Uterus (tissue), 4 donors: ENCODE results near the gene PSME3. TPM values are rescaled to one million over a fixed set of nuclear protein-coding genes. Genes with fewer than 3 reads are reported as not detected.
"Not testable (repeated sequence)": the region's sequence is repeated elsewhere in the genome, so short reads cannot be mapped to it uniquely, and the experiment has no call there.

Source experiments
- DNase-seq, 2 donors: peaks; one replicate each; pipeline ENCODE4 v3.0.0-alpha.2; 2019 to 2020
- H3K27ac ChIP-seq, 2 donors: fragments of 200-600 bp; sonication (generic); 1 replicate in 1 of 2; 2 replicates in 1 of 2; pipeline ENCODE4 v1.5.1; 2016 to 2018
- H3K27me3 ChIP-seq, 2 donors: fragments of 200-600 bp; sonication (generic); one replicate each; pipeline ENCODE4 v1.5.1; 2018 to 2019; ENCODE audit warnings: control low read depth in 1 of 2
- H3K36me3 ChIP-seq, 2 donors: fragments of 200-600 bp; sonication (generic); one replicate each; pipeline ENCODE4 v1.5.1; 2019; ENCODE audit warnings: control low read depth in 1 of 2
- H3K4me1 ChIP-seq, 2 donors: fragments of 200-600 bp; sonication (generic); one replicate each; pipeline ENCODE4 v1.5.1; 2018 to 2019; ENCODE audit warnings: control low read depth in 1 of 2
- H3K4me3 ChIP-seq, 2 donors: fragments of 200-600 bp; sonication (generic); 1 replicate in 1 of 2; 2 replicates in 1 of 2; pipeline ENCODE4 v1.5.1; 2018 to 2019; ENCODE audit warnings: mild to moderate bottlenecking in 1 of 2
- H3K9me3 ChIP-seq, 2 donors: fragments of 200-600 bp; sonication (generic); one replicate each; pipeline ENCODE4 v1.5.1; 2019; ENCODE audit warnings: control low read depth in 1 of 2
- POLR2A ChIP-seq, 2 donors: fragments of 450-650 bp; IDR thresholded peaks; one replicate each; pipeline ENCODE4 v1.6.1; 2016; ENCODE audit warnings: antibody characterized with exemption in 2 of 2, mild to moderate bottlenecking in 1 of 2, moderate library complexity in 1 of 2
- intact Hi-C: fragments of 100-400 bp; cut with DNase I; formaldehyde crosslinking; loops from one replicate; pipeline ENCODE4 v1.15.1; 2023; ENCODE audit warnings: low total_unique reads
- total RNA-seq, 4 donors: library from RNA; depleted of rRNA in 3 of 4; stranded (reverse); fragments of >200 nt in 3 of 4; gene quantifications; one replicate each; pipeline versions ENCODE4 v1.1.0 to v1.2.4, GENCODE V29; 2014 to 2023
- TF ChIP-seq, protein P1 (sequence below), 4 experiments: fragments of 200-600 bp in 2 of 4; fragments of 450-650 bp in 2 of 4; sonication (generic) in 2 of 4; IDR thresholded peaks; one replicate each; pipeline ENCODE4 v1.5.1; 2016 to 2019; ENCODE audit warnings: antibody characterized with exemption in 4 of 4, mild to moderate bottlenecking in 2 of 4, moderate library complexity in 1 of 4
- donor health status: DM: yes; HTN: yes; CAD: no.

PSME3 gene
- total RNA-seq, 4 donors from 2014 or later = 9.7 to 74.3 (median 46.0) TPM

DNA sequence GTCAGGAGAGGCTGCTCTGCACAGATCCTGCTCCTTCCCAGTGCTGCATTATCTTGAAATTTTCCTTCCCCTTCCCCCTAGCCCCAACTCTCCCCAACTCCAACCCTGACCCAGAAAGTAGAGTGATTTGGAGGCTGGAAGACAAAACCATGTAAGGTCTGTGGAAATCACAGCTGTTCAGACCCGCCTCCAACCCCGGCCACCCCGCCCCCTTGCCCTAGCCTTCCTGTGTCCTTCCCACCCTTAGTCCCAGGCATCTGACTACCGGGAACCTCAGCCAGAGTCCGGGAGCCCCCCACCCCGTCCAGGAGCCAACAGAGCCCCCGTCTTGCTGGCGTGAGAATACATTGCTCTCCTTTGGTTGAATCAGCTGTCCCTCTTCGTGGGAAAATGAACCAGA is 17.8 kb downstream of the PSME3 start, which contains the start of gene AOC3:
Gene AOC3 (plus strand): TSS at position 246 of the 400 bp plus-strand sequence. CDS start 145 bp downstream, at position 391.
- Histone ChIP-seq H3K27me3 (no peaks in the 10 kb centered on the region), H3K4me1 (no peaks in the 10 kb centered on the region), H3K9me3 (no peaks in the 10 kb centered on the region), H3K27ac (peak within 1 kb of the TSS; percentile 77 to 79), H3K4me3 (peak within 1 kb of the TSS; percentile 34 to 50), H3K36me3 (no peaks in the 10 kb centered on the region)
- DNase-seq = peak; percentile 67 to 75
- TF ChIP-seq, protein P1, sequence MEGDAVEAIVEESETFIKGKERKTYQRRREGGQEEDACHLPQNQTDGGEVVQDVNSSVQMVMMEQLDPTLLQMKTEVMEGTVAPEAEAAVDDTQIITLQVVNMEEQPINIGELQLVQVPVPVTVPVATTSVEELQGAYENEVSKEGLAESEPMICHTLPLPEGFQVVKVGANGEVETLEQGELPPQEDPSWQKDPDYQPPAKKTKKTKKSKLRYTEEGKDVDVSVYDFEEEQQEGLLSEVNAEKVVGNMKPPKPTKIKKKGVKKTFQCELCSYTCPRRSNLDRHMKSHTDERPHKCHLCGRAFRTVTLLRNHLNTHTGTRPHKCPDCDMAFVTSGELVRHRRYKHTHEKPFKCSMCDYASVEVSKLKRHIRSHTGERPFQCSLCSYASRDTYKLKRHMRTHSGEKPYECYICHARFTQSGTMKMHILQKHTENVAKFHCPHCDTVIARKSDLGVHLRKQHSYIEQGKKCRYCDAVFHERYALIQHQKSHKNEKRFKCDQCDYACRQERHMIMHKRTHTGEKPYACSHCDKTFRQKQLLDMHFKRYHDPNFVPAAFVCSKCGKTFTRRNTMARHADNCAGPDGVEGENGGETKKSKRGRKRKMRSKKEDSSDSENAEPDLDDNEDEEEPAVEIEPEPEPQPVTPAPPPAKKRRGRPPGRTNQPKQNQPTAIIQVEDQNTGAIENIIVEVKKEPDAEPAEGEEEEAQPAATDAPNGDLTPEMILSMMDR (IDR thresholded peaks at IDR 0.05) = no peak
- TF ChIP-seq POLR2A (IDR thresholded peaks at IDR 0.05) = no peak
- intact Hi-C loops = no loop called here

DNA sequence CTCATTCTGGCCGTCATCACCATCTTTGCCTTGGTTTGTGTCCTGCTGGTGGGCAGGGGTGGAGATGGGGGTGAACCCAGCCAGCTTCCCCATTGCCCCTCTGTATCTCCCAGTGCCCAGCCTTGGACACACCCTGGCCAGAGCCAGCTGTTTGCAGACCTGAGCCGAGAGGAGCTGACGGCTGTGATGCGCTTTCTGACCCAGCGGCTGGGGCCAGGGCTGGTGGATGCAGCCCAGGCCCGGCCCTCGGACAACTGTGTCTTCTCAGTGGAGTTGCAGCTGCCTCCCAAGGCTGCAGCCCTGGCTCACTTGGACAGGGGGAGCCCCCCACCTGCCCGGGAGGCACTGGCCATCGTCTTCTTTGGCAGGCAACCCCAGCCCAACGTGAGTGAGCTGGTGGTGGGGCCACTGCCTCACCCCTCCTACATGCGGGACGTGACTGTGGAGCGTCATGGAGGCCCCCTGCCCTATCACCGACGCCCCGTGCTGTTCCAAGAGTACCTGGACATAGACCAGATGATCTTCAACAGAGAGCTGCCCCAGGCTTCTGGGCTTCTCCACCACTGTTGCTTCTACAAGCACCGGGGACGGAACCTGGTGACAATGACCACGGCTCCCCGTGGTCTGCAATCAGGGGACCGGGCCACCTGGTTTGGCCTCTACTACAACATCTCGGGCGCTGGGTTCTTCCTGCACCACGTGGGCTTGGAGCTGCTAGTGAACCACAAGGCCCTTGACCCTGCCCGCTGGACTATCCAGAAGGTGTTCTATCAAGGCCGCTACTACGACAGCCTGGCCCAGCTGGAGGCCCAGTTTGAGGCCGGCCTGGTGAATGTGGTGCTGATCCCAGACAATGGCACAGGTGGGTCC is 18.4 kb downstream of the PSME3 start:
- intact Hi-C loops, H3K9me3 ChIP-seq, H3K4me1 ChIP-seq, DNase-seq, H3K36me3 ChIP-seq, H3K27me3 ChIP-seq: not testable (repeated sequence)
- H3K27ac ChIP-seq = peak overlapping the region; percentile 77 to 79
- H3K4me3 ChIP-seq = peak overlapping the region; percentile 34 to 50

DNA sequence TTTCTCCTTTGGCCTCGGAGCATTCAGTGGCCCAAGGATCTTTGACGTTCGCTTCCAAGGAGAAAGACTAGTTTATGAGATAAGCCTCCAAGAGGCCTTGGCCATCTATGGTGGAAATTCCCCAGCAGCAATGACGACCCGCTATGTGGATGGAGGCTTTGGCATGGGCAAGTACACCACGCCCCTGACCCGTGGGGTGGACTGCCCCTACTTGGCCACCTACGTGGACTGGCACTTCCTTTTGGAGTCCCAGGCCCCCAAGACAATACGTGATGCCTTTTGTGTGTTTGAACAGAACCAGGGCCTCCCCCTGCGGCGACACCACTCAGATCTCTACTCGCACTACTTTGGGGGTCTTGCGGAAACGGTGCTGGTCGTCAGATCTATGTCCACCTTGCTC is 19.2 kb downstream of the PSME3 start:
- H3K4me1 ChIP-seq = no peaks in the 10 kb centered on the region
- TF ChIP-seq POLR2A (IDR thresholded peaks at IDR 0.05) = no peak
- TF ChIP-seq, protein P1 (IDR thresholded peaks at IDR 0.05) = no peak
- H3K4me3 ChIP-seq = peak overlapping the region; percentile 19 to 31
- no peaks in the 10 kb centered on the region for H3K9me3 ChIP-seq
- intact Hi-C loops = no loop called here
- no peaks in the 10 kb centered on the region for H3K36me3 ChIP-seq
- H3K27ac ChIP-seq = peak overlapping the region; percentile 77 to 79
- no peak for DNase-seq
- no peaks in the 10 kb centered on the region for H3K27me3 ChIP-seq

DNA sequence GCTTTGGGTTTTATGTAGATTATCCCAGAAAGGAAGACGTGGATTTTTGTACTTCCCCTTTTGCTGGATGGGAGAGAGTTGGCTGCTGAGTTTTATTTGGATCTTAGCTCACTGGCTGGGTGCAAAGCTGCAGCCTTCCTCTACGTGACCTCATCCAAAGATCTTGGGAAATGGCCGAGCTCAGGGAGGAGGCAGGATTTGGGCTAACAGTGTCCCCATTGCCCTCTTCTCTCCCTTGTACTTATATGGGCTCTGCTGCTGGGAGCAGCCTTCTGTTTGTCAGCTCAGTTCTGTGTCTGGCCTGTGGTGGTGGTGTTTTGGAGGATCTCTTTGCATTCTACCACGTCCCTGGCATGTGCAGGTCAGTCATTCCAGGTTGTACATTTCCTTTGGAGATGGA is 19.8 kb downstream of the PSME3 start:
- DNase-seq = peak; percentile 51 to 56
- Histone ChIP-seq H3K36me3 (no peaks in the 10 kb centered on the region), H3K4me3 (peak overlapping the region; percentile 19 to 31), H3K4me1 (no peaks in the 10 kb centered on the region), H3K9me3 (no peaks in the 10 kb centered on the region), H3K27me3 (no peaks in the 10 kb centered on the region), H3K27ac (peak overlapping the region; percentile 77 to 79)
- TF ChIP-seq POLR2A (IDR thresholded peaks at IDR 0.05) = peak in 1 of 2 donors; percentile 9
- TF ChIP-seq, protein P1 (IDR thresholded peaks at IDR 0.05) = no peak
- intact Hi-C loops = no loop called here

DNA sequence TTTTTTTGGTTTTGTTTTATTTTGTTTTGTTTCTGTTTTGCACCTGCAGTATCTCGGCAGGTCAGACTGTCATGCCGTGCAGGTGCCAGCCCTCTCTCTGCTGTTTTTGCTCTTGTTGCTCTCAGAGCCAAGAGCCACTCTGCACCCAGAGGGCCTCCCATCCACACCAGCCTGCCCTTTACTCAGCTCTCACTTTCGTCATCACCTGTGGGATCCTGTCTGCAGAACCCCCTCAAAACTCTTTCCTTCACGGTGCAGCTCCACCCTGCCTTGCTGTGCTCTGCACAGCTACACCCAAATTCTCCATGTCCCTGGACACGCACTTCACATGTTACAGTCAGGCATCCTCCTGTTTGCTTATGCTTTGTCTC is 20.4 kb downstream of the PSME3 start:
- H3K27ac ChIP-seq = peak overlapping the region; percentile 77 to 79
- intact Hi-C loops = no loop called here
- DNase-seq = no peak
- H3K4me3 ChIP-seq = peak overlapping the region; percentile 19 to 31
- no peak for TF ChIP-seq POLR2A (IDR thresholded peaks at IDR 0.05)
- TF ChIP-seq, protein P1 (IDR thresholded peaks at IDR 0.05) = no peak
- no peaks in the 10 kb centered on the region for H3K4me1 ChIP-seq
- no peaks in the 10 kb centered on the region for H3K9me3 ChIP-seq
- H3K36me3 ChIP-seq = no peaks in the 10 kb centered on the region
- H3K27me3 ChIP-seq = no peaks in the 10 kb centered on the region
